Hepatocyte (in vitro differentiated cells): ENCODE results near the gene IL23A. TPM values are rescaled to one million over a fixed set of nuclear protein-coding genes. Genes with fewer than 3 reads are reported as not detected.

Source experiments
- DNase-seq: peaks from one replicate; pipeline ENCODE4 v3.0.0-alpha.2; 2016; ENCODE audit warnings: low spot score
- H2AFZ ChIP-seq: fragments of 200-600 bp; sonication (generic); 2 replicates; pipeline ENCODE4 v1.6.0; 2016; ENCODE audit warnings: antibody characterized with exemption, mild to moderate bottlenecking
- H3K27ac ChIP-seq: fragments of 200-600 bp; sonication (generic); 2 replicates; pipeline ENCODE4 v1.5.1; 2016; ENCODE audit warnings: mild to moderate bottlenecking
- H3K27me3 ChIP-seq: fragments of 200-600 bp; sonication (generic); 2 replicates; pipeline ENCODE4 v1.6.1; 2016
- H3K36me3 ChIP-seq: fragments of 200-600 bp; sonication (generic); replicated peaks from 2 replicates; pipeline ENCODE4 v1.5.1; 2016; ENCODE audit warnings: low read depth; ENCODE audit not compliant: insufficient read depth
- H3K4me1 ChIP-seq: fragments of 200-600 bp; sonication (generic); 2 replicates; pipeline ENCODE4 v1.5.1; 2016; ENCODE audit warnings: mild to moderate bottlenecking, moderate library complexity; ENCODE audit not compliant: insufficient read depth
- H3K4me2 ChIP-seq: fragments of 200-600 bp; sonication (generic); 2 replicates; pipeline ENCODE4 v1.6.0; 2016
- H3K4me3 ChIP-seq: fragments of 200-600 bp; sonication (generic); 2 replicates; pipeline ENCODE4 v1.5.1; 2016; ENCODE audit warnings: mild to moderate bottlenecking
- H3K79me2 ChIP-seq: fragments of 200-600 bp; sonication (generic); 2 replicates; pipeline ENCODE4 v1.6.0; 2017; ENCODE audit warnings: mild to moderate bottlenecking
- H3K9me2 ChIP-seq: fragments of 200-600 bp; sonication (generic); replicated peaks from 2 replicates; pipeline ENCODE4 v1.6.0; 2017; ENCODE audit warnings: mild to moderate bottlenecking; ENCODE audit not compliant: insufficient read depth
- H3K9me3 ChIP-seq: fragments of 200-600 bp; sonication (generic); 2 replicates; pipeline ENCODE4 v1.5.1; 2016; ENCODE audit warnings: low read depth, mild to moderate bottlenecking
- H4K20me1 ChIP-seq: fragments of 200-600 bp; sonication (generic); 2 replicates; pipeline ENCODE4 v1.6.0; 2016; ENCODE audit warnings: mild to moderate bottlenecking; ENCODE audit not compliant: insufficient read depth, poor library complexity, severe bottlenecking
- EZH2 ChIP-seq: fragments of 200-600 bp; sonication (generic); IDR thresholded peaks from 2 replicates; pipeline ENCODE4 v1.6.1; 2016; ENCODE audit warnings: antibody characterized with exemption, mild to moderate bottlenecking, borderline replicate concordance
- EZH2phosphoT487 ChIP-seq: fragments of 200-600 bp; sonication (generic); IDR thresholded peaks from one replicate; pipeline ENCODE4 v1.6.1; 2018; ENCODE audit warnings: antibody characterized with exemption, mild to moderate bottlenecking, low read depth, moderate library complexity; ENCODE audit not compliant: unreplicated experiment, severe bottlenecking
- WGBS: methylation state at CpG from one replicate; pipeline ENCODE4 v1.1.6; 2016; ENCODE audit warnings: low lambda C conversion rate; ENCODE audit errors: missing lambda C conversion rate; 5-methylcytosine and 5-hydroxymethylcytosine counted together
- polyA plus RNA-seq: library from polyadenylated mRNA; unstranded; fragments of >200 nt; fragmentation: Nextera tagmentation; extraction: Ambion mirVana; gene quantifications from 2 replicates; pipeline ENCODE4 v1.2.1, GENCODE V29; 2016
- total RNA-seq: library from RNA; depleted of rRNA; stranded (reverse); fragments of >200 nt; gene quantifications from 2 replicates; pipeline ENCODE4 v1.2.3, GENCODE V29; 2014
- TF ChIP-seq, protein P1 (sequence below): fragments of 200-600 bp; sonication (generic); IDR thresholded peaks from 2 replicates; pipeline ENCODE4 v1.5.1; 2016; ENCODE audit warnings: antibody characterized with exemption, mild to moderate bottlenecking; ENCODE audit not compliant: poor library complexity

IL23A gene
- total and polyA plus RNA-seq, 2 experiments from 2014 or later, result 2.0 to 3.1 TPM

DNA sequence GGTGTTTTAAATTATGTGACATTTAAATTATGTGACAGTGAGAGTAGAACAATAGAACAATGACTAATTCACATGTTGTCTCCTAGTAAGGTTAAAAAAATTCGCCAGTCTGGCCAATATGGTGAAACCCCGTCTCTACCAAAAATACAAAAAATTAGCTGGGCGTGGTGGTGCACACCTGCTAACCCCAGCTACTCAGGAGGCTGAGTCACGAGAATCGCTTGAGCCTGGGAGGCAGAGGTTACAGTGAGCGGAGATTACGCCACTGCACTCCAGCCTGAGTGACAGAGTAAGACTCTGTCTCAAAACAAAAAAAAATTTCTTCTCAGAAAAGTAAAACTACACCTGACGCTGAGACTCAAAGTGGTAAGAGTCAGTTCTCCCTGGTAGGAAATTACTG, 41.3 kb upstream of the IL23A start:
- Histone ChIP-seq H3K4me1 (peaks cover 17% of the 10 kb centered on the region), H2AFZ (no peak overlapping the region), H3K4me2 (no peak overlapping the region), H3K36me3 (no peaks in the 10 kb centered on the region), H3K79me2 (peaks cover 73% of the 10 kb centered on the region), H4K20me1 (peaks cover 20% of the 10 kb centered on the region), H3K9me3 (no peaks in the 10 kb centered on the region), H3K9me2 (no peaks in the 10 kb centered on the region), H3K27me3 (no peaks in the 10 kb centered on the region), H3K27ac (no peak overlapping the region), H3K4me3 (no peak overlapping the region)
- no peak for DNase-seq
- TF ChIP-seq EZH2 (no peak), EZH2phosphoT487 (no peak)
- TF ChIP-seq, protein P1, sequence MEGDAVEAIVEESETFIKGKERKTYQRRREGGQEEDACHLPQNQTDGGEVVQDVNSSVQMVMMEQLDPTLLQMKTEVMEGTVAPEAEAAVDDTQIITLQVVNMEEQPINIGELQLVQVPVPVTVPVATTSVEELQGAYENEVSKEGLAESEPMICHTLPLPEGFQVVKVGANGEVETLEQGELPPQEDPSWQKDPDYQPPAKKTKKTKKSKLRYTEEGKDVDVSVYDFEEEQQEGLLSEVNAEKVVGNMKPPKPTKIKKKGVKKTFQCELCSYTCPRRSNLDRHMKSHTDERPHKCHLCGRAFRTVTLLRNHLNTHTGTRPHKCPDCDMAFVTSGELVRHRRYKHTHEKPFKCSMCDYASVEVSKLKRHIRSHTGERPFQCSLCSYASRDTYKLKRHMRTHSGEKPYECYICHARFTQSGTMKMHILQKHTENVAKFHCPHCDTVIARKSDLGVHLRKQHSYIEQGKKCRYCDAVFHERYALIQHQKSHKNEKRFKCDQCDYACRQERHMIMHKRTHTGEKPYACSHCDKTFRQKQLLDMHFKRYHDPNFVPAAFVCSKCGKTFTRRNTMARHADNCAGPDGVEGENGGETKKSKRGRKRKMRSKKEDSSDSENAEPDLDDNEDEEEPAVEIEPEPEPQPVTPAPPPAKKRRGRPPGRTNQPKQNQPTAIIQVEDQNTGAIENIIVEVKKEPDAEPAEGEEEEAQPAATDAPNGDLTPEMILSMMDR, result no peak
- 97% methylated on average over 8 of the region's 8 CpGs for WGBS

DNA sequence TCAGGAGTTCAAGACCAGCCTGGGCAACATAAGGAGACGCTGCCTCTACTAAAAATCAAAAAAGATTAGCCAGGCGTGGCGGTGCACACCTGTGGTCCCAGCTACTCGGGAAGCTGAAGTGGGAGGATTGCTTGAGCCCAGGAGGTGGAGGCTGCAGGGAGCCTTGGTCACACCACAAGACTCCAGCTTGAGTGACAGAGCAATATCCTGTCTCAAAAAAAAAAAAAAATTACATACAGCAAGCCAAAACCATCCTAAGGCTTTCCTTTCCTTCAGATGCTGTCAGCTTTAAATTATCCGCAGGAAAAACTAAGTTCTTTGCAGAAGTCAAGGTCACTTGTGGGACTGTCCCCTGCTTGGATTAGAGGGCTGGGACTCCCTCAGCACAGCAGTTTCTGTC, 39.9 kb upstream of the IL23A start:
- peaks cover 59% of the 10 kb centered on the region for H3K79me2 ChIP-seq
- WGBS, result 86% methylated on average over 5 of the region's 5 CpGs
- no peaks in the 10 kb centered on the region for H3K27me3 ChIP-seq
- peaks cover 17% of the 10 kb centered on the region for H3K4me1 ChIP-seq
- H3K9me2 ChIP-seq, result no peaks in the 10 kb centered on the region
- no peak for TF ChIP-seq EZH2phosphoT487
- TF ChIP-seq, protein P1, result no peak
- no peak for TF ChIP-seq EZH2
- H3K27ac ChIP-seq, result peak overlapping the region; percentile 94
- H3K4me3 ChIP-seq, result peak overlapping the region; percentile 63
- peaks cover 15% of the 10 kb centered on the region for H4K20me1 ChIP-seq
- H3K4me2 ChIP-seq, result peak overlapping the region; percentile 90
- no peaks in the 10 kb centered on the region for H3K36me3 ChIP-seq
- DNase-seq, result no peak
- no peak overlapping the region for H2AFZ ChIP-seq
- H3K9me3 ChIP-seq, result no peaks in the 10 kb centered on the region

DNA sequence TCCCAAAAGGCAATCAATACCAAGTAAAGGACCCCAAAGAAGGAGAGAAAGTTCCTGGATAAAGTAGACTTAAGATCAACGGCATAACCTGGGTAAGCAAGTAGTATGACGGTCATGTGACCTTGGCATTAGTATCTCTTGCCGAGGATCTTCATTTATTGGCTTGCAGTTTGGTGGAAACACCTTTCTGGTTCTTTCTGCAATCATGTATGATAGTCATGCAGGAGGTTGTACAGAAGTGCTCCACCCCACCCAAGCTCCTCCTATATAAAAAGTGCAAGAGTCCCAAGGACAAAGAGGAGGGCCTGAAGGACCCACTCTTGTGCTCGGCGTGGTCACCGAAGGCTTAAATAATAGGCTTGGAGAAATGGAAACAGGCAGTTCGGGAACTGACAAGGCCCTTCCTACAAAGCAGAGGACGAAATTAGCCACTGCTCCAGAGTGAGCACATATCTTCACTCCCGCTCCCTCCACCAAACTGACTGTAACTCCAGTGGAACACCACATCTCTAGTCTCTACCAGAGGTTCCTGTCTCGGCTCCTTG, 39.3 kb upstream of the IL23A start:
- Histone ChIP-seq H3K36me3 (no peaks in the 10 kb centered on the region), H4K20me1 (peaks cover 15% of the 10 kb centered on the region), H3K4me1 (peaks cover 17% of the 10 kb centered on the region), H3K79me2 (peaks cover 53% of the 10 kb centered on the region), H3K4me3 (peak overlapping the region; percentile 63), H3K9me2 (no peaks in the 10 kb centered on the region), H2AFZ (peak overlapping the region; percentile 42), H3K4me2 (peak overlapping the region; percentile 90), H3K27ac (peak overlapping the region; percentile 94), H3K27me3 (no peaks in the 10 kb centered on the region), H3K9me3 (no peaks in the 10 kb centered on the region)
- TF ChIP-seq EZH2 (no peak), EZH2phosphoT487 (no peak)
- TF ChIP-seq, protein P1, result no peak
- DNase-seq, result peak; percentile 32
- 3% methylated on average over 10 of the region's 10 CpGs for WGBS
